Mesendoderm (in vitro differentiated cells): Measurements from ENCODE around the gene NOP53.

Experiments
- DNase-seq: peaks from one replicate; pipeline ENCODE4 v3.0.0; 2013
- H2AK5ac ChIP-seq: 2 replicates; pipeline ENCODE4 v1.6.1; 2013; ENCODE audit warnings: low read length, inconsistent platforms
- H2BK120ac ChIP-seq: 2 replicates; pipeline ENCODE4 v1.6.1; 2013; ENCODE audit warnings: low read depth, mild to moderate bottlenecking, low read length, moderate library complexity, mixed read lengths
- H2BK15ac ChIP-seq: replicated peaks from 2 replicates; pipeline ENCODE4 v1.6.1; 2013; ENCODE audit warnings: low read depth, mild to moderate bottlenecking, moderate library complexity
- H2BK5ac ChIP-seq: 2 replicates; pipeline ENCODE4 v1.6.1; 2013; ENCODE audit warnings: low read length, inconsistent platforms
- H3K18ac ChIP-seq: 2 replicates; pipeline ENCODE4 v1.6.1; 2013; ENCODE audit warnings: mild to moderate bottlenecking, low read length, mixed read lengths
- H3K23ac ChIP-seq: one replicate; pipeline ENCODE4 v1.6.1; 2013; ENCODE audit warnings: low read length
- H3K27ac ChIP-seq: 2 replicates; pipeline ENCODE4 v1.5.1; 2013; ENCODE audit warnings: low read depth, mild to moderate bottlenecking, inconsistent platforms, low read length, moderate library complexity
- H3K27me3 ChIP-seq: 2 replicates; pipeline ENCODE4 v1.6.1; 2013; ENCODE audit warnings: low read length, control low read depth, mild to moderate bottlenecking, inconsistent platforms; ENCODE audit not compliant: insufficient read depth, poor library complexity
- H3K36me3 ChIP-seq: 2 replicates; pipeline ENCODE4 v1.6.1; 2013; ENCODE audit warnings: low read length, inconsistent platforms; ENCODE audit not compliant: control insufficient read depth, insufficient read depth
- H3K4ac ChIP-seq: one replicate; pipeline ENCODE4 v1.6.1; 2013; ENCODE audit warnings: low read depth, mild to moderate bottlenecking, low read length, moderate library complexity
- H3K4me1 ChIP-seq: 2 replicates; pipeline ENCODE4 v1.6.1; 2013; ENCODE audit warnings: low read depth, low read length, inconsistent platforms; ENCODE audit not compliant: control insufficient read depth
- H3K4me2 ChIP-seq: 2 replicates; pipeline ENCODE4 v1.6.1; 2013; ENCODE audit warnings: low read length
- H3K4me3 ChIP-seq: 2 replicates; pipeline ENCODE4 v1.5.1; 2013; ENCODE audit warnings: mild to moderate bottlenecking, low read length
- H3K56ac ChIP-seq: one replicate; pipeline ENCODE4 v1.6.1; 2013; ENCODE audit warnings: low read length
- H3K79me1 ChIP-seq: 2 replicates; pipeline ENCODE4 v1.6.1; 2013; ENCODE audit warnings: low read length, inconsistent platforms
- H3K79me2 ChIP-seq: 2 replicates; pipeline ENCODE4 v1.6.1; 2013; ENCODE audit warnings: mild to moderate bottlenecking, low read length; ENCODE audit not compliant: control insufficient read depth, insufficient read depth
- H3K9ac ChIP-seq: 2 replicates; pipeline ENCODE4 v1.6.1; 2013; ENCODE audit warnings: low read length, inconsistent platforms
- H4K5ac ChIP-seq: one replicate; pipeline ENCODE4 v1.6.1; 2013; ENCODE audit warnings: low read length
- H4K8ac ChIP-seq: one replicate; pipeline ENCODE4 v1.6.1; 2013; ENCODE audit warnings: low read depth, mild to moderate bottlenecking, control low read depth, low read length, moderate library complexity
- WGBS: extraction: QIAGEN DNeasy Blood & Tissue Kit; methylation state at CpG from one replicate; pipeline ENCODE4 v1.1.7; 2013; ENCODE audit warnings: low lambda C conversion rate, missing lambda C conversion rate; ENCODE audit not compliant: insufficient coverage; ENCODE audit errors: extremely low coverage; 5-methylcytosine and 5-hydroxymethylcytosine counted together

Gene NOP53

DNA sequence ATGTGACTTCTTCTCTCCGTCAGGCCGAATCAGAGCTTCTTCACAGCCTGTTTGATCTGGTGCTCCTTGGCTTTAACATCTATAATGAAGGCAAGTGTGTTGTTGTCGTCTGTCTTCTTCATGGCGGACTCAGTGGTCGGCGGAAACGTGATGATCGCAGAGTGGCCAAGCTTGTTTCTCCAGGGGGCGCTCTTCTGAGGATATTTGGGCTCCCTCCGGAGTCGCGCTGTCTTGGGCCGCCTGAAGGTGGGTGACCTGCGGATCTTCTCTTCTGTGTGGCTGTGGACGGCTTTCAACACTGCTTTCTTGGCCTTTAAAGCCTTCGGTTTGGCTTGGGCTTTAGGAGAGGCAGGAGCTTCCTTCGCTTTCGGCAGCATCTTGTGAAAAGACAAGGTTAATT, 49.2 kb downstream of the NOP53 start:
- no peak overlapping the region for H3K23ac ChIP-seq
- no peak overlapping the region for H3K4me2 ChIP-seq
- no peak overlapping the region for H4K8ac ChIP-seq
- peak; percentile 55 for DNase-seq
- no peaks in the 10 kb centered on the region for H3K79me1 ChIP-seq
- no peak overlapping the region for H2AK5ac ChIP-seq
- no peak overlapping the region for H3K56ac ChIP-seq
- H3K36me3 ChIP-seq, result no peaks in the 10 kb centered on the region
- no peak overlapping the region for H3K9ac ChIP-seq
- no peak overlapping the region for H2BK5ac ChIP-seq
- H3K27ac ChIP-seq, result no peak overlapping the region
- no peaks in the 10 kb centered on the region for H3K79me2 ChIP-seq
- H3K4ac ChIP-seq, result no peak overlapping the region
- no peak overlapping the region for H3K4me3 ChIP-seq
- no peaks in the 10 kb centered on the region for H3K27me3 ChIP-seq
- no peaks in the 10 kb centered on the region for H3K4me1 ChIP-seq
- WGBS, result no CpG with 5 or more reads among the region's 18 CpGs
- no peak overlapping the region for H3K18ac ChIP-seq
- no peak overlapping the region for H2BK120ac ChIP-seq
- H4K5ac ChIP-seq, result no peak overlapping the region
- H2BK15ac ChIP-seq, result no peak overlapping the region

DNA sequence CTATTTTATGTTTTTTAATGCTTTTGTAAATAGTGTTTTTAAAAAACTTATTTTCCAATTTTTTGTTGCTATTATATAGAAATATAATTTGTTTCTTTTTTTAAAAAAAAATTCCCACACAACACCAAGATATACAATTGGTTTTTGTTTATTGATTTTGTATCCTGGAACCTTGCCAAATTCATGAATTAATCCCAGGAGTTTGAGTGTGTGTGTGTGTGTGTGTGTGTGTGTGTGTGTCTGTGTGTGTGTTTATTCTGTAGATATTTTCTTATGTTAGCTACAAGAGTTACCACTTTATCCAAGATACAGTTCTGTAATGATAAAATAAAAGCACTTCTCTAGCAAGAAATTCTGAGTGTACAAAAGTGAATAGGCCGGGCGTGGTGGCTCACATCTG, 51.4 kb downstream of the NOP53 start:
- DNase-seq, result no peak
- Histone ChIP-seq H3K23ac (no peak overlapping the region), H4K5ac (no peak overlapping the region), H2BK15ac (no peak overlapping the region), H3K9ac (no peak overlapping the region), H2BK5ac (no peak overlapping the region), H4K8ac (no peak overlapping the region), H3K4me3 (no peak overlapping the region), H2AK5ac (no peak overlapping the region), H3K56ac (no peak overlapping the region), H3K18ac (no peak overlapping the region), H3K79me1 (no peaks in the 10 kb centered on the region), H2BK120ac (no peak overlapping the region), H3K27ac (no peak overlapping the region), H3K36me3 (no peaks in the 10 kb centered on the region), H3K4me1 (no peaks in the 10 kb centered on the region), H3K4me2 (no peak overlapping the region), H3K4ac (no peak overlapping the region), H3K27me3 (no peaks in the 10 kb centered on the region), H3K79me2 (no peaks in the 10 kb centered on the region)
- no CpG with 5 or more reads among the region's 2 CpGs for WGBS

DNA sequence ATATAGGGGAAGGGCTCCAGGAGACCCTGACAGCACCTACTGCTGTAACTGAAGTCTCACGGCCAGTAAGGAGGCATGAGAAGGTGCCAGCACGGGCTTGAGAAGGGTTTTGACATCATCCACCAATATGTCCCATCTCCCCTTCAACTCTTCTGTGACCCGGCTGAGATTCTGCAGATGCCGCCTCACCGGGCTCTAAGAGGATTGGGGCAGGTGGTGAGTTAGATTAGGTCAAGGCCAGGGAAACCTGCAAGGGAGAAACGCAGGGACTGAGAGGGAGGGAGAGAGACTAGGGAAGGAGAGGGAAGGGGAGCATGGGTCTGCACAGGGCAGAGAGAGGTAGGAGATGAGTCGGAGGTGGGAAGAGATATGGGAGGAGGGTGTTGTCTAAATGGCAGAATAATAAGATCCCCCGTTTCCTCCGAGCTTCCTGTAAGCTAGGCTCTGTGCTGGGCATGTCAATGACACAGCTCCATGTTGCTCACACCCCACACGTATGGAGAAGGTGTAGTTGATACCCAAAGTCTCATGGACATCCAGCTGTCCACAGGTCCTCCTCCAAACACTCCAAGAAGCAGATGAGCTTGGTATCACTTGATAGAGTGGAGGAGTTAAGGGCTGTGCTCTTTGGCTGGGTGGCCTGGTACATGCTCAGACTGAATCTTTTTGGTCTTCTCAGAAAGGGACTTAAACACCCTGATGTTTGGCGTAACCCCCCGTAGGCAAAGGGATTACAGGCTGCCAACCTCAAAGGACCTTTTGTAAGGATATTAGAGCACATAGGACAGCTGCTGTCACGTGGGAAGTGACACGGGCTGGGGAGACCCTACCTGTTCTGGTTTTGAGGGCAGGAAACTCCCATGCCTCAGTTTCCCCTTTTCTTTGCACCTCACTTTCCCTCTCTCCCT, 52.9 kb downstream of the NOP53 start:
- DNase-seq, result no peak
- Histone ChIP-seq H3K4me2 (no peak overlapping the region), H3K9ac (no peak overlapping the region), H4K8ac (no peak overlapping the region), H3K4ac (no peak overlapping the region), H3K79me2 (no peaks in the 10 kb centered on the region), H3K56ac (no peak overlapping the region), H3K23ac (no peak overlapping the region), H3K4me3 (no peak overlapping the region), H2BK15ac (no peak overlapping the region), H3K36me3 (no peaks in the 10 kb centered on the region), H2BK120ac (no peak overlapping the region), H3K79me1 (no peaks in the 10 kb centered on the region), H3K27ac (no peak overlapping the region), H3K4me1 (no peaks in the 10 kb centered on the region), H3K27me3 (no peaks in the 10 kb centered on the region), H2BK5ac (no peak overlapping the region), H2AK5ac (no peak overlapping the region), H4K5ac (no peak overlapping the region), H3K18ac (no peak overlapping the region)
- whole genome bisulfite sequencing, result no CpG with 5 or more reads among the region's 14 CpGs

DNA sequence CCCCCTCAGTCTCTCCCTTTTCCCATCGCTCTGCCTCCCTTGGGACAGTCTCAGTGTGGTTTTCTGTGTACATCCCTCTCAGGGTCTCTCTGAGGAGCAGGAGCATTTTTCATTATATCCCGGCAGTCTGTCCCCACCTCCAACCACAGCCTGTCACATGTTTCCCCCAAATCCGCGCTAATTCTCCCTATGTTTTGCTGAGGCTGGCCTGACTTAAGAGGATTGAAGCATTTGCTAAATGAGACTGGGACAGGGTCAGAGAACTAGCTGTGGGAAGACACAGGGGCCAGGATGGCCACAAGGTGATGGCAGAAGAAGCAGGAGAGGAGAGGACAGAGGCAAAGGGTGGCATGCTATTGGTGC, 53.5 kb downstream of the NOP53 start:
- WGBS, result no CpG with 5 or more reads among the region's 4 CpGs
- no peak overlapping the region for H4K8ac ChIP-seq

DNA sequence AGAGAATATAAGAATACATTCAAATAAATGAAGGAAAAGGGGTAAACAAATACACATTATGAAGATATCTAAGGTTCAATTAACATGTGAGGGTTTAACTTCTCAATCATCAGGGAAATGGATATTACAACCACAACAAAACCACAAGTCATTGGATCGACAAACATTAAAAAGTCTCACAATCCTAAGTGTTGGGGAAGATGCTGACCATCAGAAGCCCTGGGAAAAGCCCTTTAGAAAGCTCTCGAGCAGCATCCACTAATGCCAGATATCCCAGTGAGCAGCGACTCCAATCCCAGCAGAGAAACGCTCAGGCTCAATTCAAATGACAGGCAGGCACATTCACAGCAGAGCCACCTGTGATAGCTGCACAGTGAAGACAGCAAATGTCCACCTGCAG, 55.9 kb downstream of the NOP53 start:
- Histone ChIP-seq H3K18ac (no peak overlapping the region), H3K4me3 (no peak overlapping the region), H2BK120ac (no peak overlapping the region), H2BK15ac (no peak overlapping the region), H3K36me3 (no peaks in the 10 kb centered on the region), H2AK5ac (no peak overlapping the region), H3K23ac (no peak overlapping the region), H4K8ac (no peak overlapping the region), H4K5ac (no peak overlapping the region), H3K4me1 (no peaks in the 10 kb centered on the region), H3K27ac (no peak overlapping the region), H3K4me2 (no peak overlapping the region), H3K79me2 (no peaks in the 10 kb centered on the region), H3K9ac (no peak overlapping the region), H3K56ac (no peak overlapping the region), H2BK5ac (no peak overlapping the region), H3K27me3 (no peaks in the 10 kb centered on the region), H3K79me1 (no peaks in the 10 kb centered on the region), H3K4ac (no peak overlapping the region)
- no peak for DNase-seq
- WGBS, result no CpG with 5 or more reads among the region's 4 CpGs

More for the DNA sequence above, 53.5 kb downstream of the NOP53 start:
- H3K27me3 ChIP-seq, result no peaks in the 10 kb centered on the region
- no peak overlapping the region for H3K4me3 ChIP-seq
- H2BK15ac ChIP-seq, result no peak overlapping the region
- H3K23ac ChIP-seq, result no peak overlapping the region
- H4K5ac ChIP-seq, result no peak overlapping the region
- no peak overlapping the region for H3K9ac ChIP-seq
- no peak overlapping the region for H3K4ac ChIP-seq
- no peak overlapping the region for H3K27ac ChIP-seq
- no peak overlapping the region for H3K18ac ChIP-seq
- no peak overlapping the region for H3K56ac ChIP-seq
- H2BK5ac ChIP-seq, result no peak overlapping the region
- no peaks in the 10 kb centered on the region for H3K79me1 ChIP-seq
- no peak overlapping the region for H2AK5ac ChIP-seq
- no peaks in the 10 kb centered on the region for H3K4me1 ChIP-seq
- no peak for DNase-seq
- no peak overlapping the region for H2BK120ac ChIP-seq
- no peaks in the 10 kb centered on the region for H3K36me3 ChIP-seq
- H3K79me2 ChIP-seq, result no peaks in the 10 kb centered on the region
- H3K4me2 ChIP-seq, result no peak overlapping the region
